ENCODE data around the gene SH3BGRL2. TPM values are rescaled to one million over a fixed set of nuclear protein-coding genes. Genes with fewer than 3 reads are reported as not detected.

SH3BGRL2 gene
- total and polyA plus RNA-seq, 2 donors (not counting 1 experiment from before 2014, with no cell fraction given), result 0.01 TPM; not detected in 1

DNA sequence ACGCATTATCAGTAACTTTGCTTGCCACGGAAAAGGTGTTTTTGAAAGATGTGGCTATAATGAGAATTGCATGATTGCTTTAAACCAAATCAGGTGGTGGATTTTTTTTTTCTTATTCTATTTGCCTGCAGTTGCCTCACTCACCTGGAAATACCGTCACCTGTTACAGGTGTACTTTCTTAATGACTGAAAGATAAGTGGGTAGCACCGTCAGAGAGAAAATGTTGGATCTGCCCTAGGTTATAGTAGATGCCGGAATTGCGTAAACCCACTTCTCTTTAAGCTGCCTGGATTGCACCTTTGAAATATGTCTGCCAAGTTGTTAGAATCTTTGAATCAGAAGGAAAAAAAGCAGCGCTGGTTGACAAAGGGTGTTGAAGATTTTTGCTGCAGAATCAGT is 68.5 kb downstream of the SH3BGRL2 start:
- Histone ChIP-seq H3K9ac (ENCODE audit: low read length) (no peak overlapping the region), H3K4me3 (ENCODE audit: control extremely low read depth in 1 of 5, extremely low read depth in 1 of 5, insufficient read depth in 1 of 5, low read depth in 2 of 5, low read length in 4 of 5) (no peak overlapping the region), H3K9me3 (ENCODE audit: control extremely low read depth in 1 of 3, control insufficient read depth in 2 of 3, insufficient read depth in 1 of 3, low read length in 2 of 3) (no peaks in the 10 kb centered on the region), H3K4me1 (ENCODE audit: control insufficient read depth in 2 of 2, insufficient read depth in 2 of 2, low read length in 2 of 2) (no peaks in the 10 kb centered on the region), H3K27ac (ENCODE audit: low read length in 2 of 2) (no peak overlapping the region), H3K27me3 (replicated peaks in 1 of 4; ENCODE audit: control extremely low read depth in 1 of 4, control insufficient read depth in 3 of 4, insufficient read depth in 4 of 4, low read length in 3 of 4) (no peaks in the 10 kb centered on the region), H3K4me2 (replicated peaks; ENCODE audit: low read depth, low read length, poor library complexity, severe bottlenecking) (no peak overlapping the region), H4K20me1 (ENCODE audit: control insufficient read depth, insufficient read depth, low read length, poor library complexity, severe bottlenecking) (no peaks in the 10 kb centered on the region), H3K36me3 (replicated peaks in 1 of 2; ENCODE audit: control extremely low read depth in 1 of 2, control insufficient read depth in 1 of 2, extremely low read depth in 1 of 2, insufficient read depth in 2 of 2, low read length in 1 of 2) (no peaks in the 10 kb centered on the region), H2AFZ (ENCODE audit: insufficient read depth, low read depth, low read length, poor library complexity, severe bottlenecking) (no peak overlapping the region), H3K79me2 (ENCODE audit: control insufficient read depth, insufficient read depth, low read length) (no peaks in the 10 kb centered on the region)
- TF ChIP-seq, protein P1, sequence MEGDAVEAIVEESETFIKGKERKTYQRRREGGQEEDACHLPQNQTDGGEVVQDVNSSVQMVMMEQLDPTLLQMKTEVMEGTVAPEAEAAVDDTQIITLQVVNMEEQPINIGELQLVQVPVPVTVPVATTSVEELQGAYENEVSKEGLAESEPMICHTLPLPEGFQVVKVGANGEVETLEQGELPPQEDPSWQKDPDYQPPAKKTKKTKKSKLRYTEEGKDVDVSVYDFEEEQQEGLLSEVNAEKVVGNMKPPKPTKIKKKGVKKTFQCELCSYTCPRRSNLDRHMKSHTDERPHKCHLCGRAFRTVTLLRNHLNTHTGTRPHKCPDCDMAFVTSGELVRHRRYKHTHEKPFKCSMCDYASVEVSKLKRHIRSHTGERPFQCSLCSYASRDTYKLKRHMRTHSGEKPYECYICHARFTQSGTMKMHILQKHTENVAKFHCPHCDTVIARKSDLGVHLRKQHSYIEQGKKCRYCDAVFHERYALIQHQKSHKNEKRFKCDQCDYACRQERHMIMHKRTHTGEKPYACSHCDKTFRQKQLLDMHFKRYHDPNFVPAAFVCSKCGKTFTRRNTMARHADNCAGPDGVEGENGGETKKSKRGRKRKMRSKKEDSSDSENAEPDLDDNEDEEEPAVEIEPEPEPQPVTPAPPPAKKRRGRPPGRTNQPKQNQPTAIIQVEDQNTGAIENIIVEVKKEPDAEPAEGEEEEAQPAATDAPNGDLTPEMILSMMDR (IDR thresholded peaks at IDR 0.05), result no peak
- no peak for TF ChIP-seq EZH2 (IDR thresholded peaks at IDR 0.05; ENCODE audit: borderline replicate concordance, insufficient read depth, low read depth, low read length, poor library complexity, severe bottlenecking)
- Mint-ChIP-seq H3K4me1 (no peaks in the 10 kb centered on the region), H3K27me3 (peaks cover 9% of the 10 kb centered on the region), H3K27ac (no peak overlapping the region), H3K9me3 (ENCODE audit: insufficient read depth) (no peaks in the 10 kb centered on the region), H3K4me3 (no peak overlapping the region)
- WGBS (ENCODE audit: insufficient coverage), result no CpG with 5 or more reads among the region's 7 CpGs
- ATAC-seq (ENCODE audit: low read depth) (no peak), DNase-seq (no peak)
- ChIA-PET POLR2A (no interaction called here), CTCF (no interaction called here)
- intact Hi-C loops (cut with micrococcal nuclease), result no loop called here

DNA sequence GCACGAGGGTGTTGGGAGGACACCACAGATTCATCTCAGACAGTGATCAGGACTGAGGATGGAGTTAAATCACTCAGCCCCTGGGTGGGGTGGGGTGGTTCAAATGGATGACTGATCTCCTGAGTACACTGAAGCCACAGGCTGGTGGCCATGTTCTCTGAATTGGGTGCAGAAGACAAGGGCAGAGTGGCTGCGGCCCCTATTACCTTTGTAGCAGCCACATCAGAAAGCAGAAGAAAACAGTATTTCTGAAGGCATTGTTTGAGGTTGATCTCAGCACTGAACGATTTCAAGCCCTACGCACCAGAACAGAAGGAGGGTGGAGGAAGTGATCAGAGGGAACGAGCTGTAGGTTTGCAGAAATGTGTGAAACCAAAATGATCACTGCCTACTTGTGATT is 71.6 kb downstream of the SH3BGRL2 start:
- Mint-ChIP-seq H3K4me3 (no peak overlapping the region), H3K27ac (no peak overlapping the region), H3K27me3 (peaks cover 8% of the 10 kb centered on the region), H3K9me3 (ENCODE audit: insufficient read depth) (no peaks in the 10 kb centered on the region), H3K4me1 (no peaks in the 10 kb centered on the region)
- DNase-seq (no peak), ATAC-seq (ENCODE audit: low read depth) (no peak)
- CTCF ChIA-PET, result no interaction called here
- Histone ChIP-seq H3K9ac (ENCODE audit: low read length) (no peak overlapping the region), H3K4me3 (ENCODE audit: control extremely low read depth in 1 of 5, extremely low read depth in 1 of 5, insufficient read depth in 1 of 5, low read depth in 2 of 5, low read length in 4 of 5) (no peak overlapping the region), H3K79me2 (ENCODE audit: control insufficient read depth, insufficient read depth, low read length) (no peaks in the 10 kb centered on the region), H3K9me3 (ENCODE audit: control extremely low read depth in 1 of 3, control insufficient read depth in 2 of 3, insufficient read depth in 1 of 3, low read length in 2 of 3) (no peaks in the 10 kb centered on the region), H3K4me2 (replicated peaks; ENCODE audit: low read depth, low read length, poor library complexity, severe bottlenecking) (no peak overlapping the region), H2AFZ (ENCODE audit: insufficient read depth, low read depth, low read length, poor library complexity, severe bottlenecking) (no peak overlapping the region), H3K36me3 (replicated peaks in 1 of 2; ENCODE audit: control extremely low read depth in 1 of 2, control insufficient read depth in 1 of 2, extremely low read depth in 1 of 2, insufficient read depth in 2 of 2, low read length in 1 of 2) (no peaks in the 10 kb centered on the region), H4K20me1 (ENCODE audit: control insufficient read depth, insufficient read depth, low read length, poor library complexity, severe bottlenecking) (no peaks in the 10 kb centered on the region), H3K27ac (ENCODE audit: low read length in 2 of 2) (no peak overlapping the region), H3K27me3 (replicated peaks in 1 of 4; ENCODE audit: control extremely low read depth in 1 of 4, control insufficient read depth in 3 of 4, insufficient read depth in 4 of 4, low read length in 3 of 4) (no peaks in the 10 kb centered on the region), H3K4me1 (ENCODE audit: control insufficient read depth in 2 of 2, insufficient read depth in 2 of 2, low read length in 2 of 2) (no peaks in the 10 kb centered on the region)
- 52% methylated on average over 5 of the region's 5 CpGs for WGBS (ENCODE audit: insufficient coverage)
- TF ChIP-seq, protein P1 (IDR thresholded peaks at IDR 0.05), result no peak
- TF ChIP-seq EZH2 (IDR thresholded peaks at IDR 0.05; ENCODE audit: borderline replicate concordance, insufficient read depth, low read depth, low read length, poor library complexity, severe bottlenecking), result no peak
- POLR2A ChIA-PET, result no interaction called here
- intact Hi-C loops (cut with micrococcal nuclease), result no loop called here

All from B cell (primary cell).